ENCODE data around the gene POU6F2.

Gene POU6F2

DNA sequence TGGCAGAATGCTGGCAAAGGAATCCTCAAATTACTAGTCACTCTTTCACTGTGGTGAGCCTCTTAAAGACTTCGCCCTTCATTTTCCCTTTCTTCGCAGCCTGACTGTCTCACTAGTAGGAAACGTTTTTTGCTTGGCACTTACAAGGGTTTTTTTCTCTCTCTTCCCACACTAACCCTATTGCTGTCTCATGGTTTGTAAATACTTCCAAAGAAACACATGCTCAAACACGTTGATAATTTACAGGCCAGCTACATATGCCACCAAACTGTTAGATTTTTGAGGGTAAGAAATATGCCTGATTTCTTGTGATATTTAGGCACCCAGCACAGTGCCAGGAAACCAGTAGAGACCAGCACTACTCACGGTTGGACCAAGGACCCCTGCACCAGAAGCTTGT lies 340.2 kb downstream of the POU6F2 start:
- no peak for DNase-seq

DNA sequence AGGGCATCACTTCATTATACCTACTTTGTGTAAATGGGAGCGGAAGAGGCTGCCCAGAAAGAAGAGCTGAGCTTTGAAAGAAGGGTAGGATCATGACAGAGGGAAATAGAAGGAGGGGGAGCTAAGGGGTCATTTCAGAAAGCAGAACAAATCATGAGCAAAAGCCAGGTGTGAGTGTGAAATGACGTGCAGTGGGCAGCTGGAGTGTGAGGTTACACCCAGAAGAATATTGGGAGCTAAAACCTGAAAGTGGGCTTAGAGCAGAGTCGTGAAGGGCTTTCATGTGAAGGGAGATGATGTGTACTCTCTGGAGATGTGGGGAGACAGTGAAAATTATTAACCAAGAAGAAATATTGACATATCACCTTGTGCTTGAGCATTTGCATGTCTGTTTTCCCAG lies 343.5 kb downstream of the POU6F2 start:
- DNase-seq: no peak

- DNase-seq: no peak
Measured at GRCh38 chr7:39321909-39322498, 344.3 kb downstream of the POU6F2 start.

DNA sequence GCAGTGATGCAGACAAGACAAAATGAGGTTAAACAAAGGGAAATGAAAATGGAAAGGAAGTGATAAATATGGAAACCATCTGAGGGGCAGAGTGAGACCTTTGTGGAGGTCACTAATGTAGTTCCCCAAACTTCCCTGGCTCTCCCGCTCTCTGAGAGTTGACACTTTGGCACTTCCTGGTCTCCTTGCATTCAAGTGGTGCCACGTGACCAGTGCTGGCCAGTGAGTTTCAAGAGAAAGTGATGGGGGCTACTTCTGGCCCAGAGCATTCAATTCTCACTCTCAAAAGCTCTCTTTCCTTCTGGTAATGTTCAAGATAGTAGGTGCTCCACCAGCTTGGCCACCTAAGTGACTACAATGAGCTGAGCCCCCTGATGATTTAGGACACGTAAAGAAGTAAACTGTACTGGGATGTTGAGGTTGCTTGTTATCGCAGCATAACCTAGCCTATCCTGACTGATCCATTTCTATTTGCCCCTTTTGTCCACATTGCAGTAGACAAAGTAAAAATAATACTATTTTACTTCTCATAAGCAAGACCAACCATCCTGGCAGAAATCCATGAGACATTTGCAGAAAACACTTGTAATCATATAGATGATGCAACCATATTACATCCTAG lies 346.5 kb downstream of the POU6F2 start:
- DNase-seq: no peak

DNA sequence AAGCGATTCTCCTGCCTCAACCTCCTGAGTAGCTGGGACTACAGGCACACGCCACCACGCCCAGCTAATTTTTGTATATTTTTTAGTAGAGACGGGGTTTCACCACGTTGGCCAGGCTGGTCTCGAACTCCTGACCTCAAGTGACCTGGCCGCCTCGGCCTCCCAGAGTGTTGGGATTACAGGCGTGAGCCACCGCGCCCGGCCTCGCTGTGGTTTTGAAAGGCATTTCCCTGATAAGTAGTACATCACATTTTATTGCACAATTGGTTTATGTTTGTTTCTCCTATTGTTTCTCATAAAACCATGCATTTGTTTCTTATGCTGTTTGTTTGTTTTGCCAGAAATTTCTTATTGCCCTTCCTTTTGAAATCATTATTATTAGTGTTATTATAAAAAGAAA lies 353.9 kb downstream of the POU6F2 start:
- peak; percentile 22 for DNase-seq

DNA sequence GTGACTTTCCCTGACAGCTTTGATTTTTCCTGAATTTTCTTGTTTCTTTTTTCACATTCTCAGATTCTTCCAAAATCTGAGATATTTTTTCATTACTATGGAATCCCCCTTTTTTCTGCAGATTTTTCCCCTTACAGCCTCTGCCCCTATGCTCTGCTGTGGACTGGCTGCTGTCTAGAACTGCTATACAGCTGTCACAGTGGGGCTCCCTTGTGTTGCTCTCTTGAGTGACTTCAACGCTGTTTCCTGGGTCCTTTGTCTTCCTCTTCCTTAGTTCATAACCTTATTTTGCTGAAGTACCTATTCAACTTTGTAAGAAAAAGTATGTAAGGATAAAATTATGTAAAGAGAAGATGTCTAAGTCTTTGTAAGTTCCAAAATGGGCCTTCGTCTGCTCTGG lies 354.4 kb downstream of the POU6F2 start:
- no peak for DNase-seq

DNA sequence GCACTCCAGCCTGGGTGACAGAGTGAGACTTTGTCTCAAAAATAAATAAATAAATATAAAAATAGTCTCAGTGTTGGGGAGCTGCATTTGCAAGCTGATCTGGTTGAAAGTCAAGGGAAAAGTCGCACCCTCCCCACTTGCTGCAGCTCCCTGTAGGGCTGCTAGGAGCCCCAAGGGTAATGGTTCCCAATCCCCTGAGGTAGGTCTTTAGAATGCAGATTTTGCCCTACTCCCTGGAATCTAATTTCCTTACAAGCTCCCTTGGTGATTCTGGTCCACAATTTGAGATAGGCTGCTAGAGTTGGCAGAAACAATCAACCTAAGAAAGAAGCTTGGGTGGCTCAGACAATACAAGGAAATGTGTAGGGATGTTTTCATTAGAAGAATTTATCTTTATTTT lies 356.0 kb downstream of the POU6F2 start:
- no peak for DNase-seq

GRCh38 chr7:39336442-39336841 lies 358.7 kb downstream of the POU6F2 start:
- DNase-seq: peak; percentile 97

DNA sequence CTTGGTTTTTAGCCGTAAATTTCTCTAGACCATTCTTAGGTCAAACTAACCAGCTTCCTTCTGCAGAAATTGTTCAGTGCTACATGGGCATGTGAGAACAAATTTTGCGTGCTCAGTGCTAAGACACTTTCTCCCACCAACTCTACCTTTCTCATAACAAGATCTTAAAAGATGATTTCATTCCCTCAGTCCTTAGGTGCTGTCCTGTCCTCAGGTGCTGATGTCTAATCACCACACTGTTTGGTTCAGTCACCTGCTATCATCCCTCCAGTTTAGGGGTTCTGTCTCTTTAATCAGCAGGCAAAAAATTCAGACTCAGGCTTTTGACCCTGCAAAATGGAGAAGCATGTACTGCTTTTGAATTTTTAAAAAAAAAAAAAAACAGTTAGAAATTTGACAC lies 361.0 kb downstream of the POU6F2 start:
- DNase-seq: no peak

GRCh38 chr7:39339591-39339990 lies 361.9 kb downstream of the POU6F2 start:
- DNase-seq: no peak

- DNase-seq: no peak
Measured at GRCh38 chr7:39341083-39341482, 363.4 kb downstream of the POU6F2 start.

DNA sequence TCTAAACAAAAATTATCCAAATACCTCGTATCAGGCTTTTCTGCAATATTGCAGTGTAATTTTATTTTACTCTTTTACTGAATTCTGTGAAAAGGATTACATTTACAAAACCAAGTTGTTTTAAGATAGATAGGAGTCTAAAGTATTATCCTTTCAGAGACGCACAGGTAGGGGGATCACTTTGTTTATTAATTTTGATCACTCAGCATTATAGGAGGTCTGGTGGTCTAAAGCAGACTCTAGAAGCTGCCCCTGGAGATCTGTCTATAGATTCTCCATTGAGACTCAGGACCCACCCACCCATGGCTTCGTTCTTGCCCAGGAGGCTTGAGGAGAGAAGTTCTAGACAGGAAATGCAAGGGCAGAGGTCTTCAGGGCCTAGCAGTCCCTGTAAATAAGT lies 365.1 kb downstream of the POU6F2 start:
- no peak for DNase-seq

- no peak for DNase-seq
Measured at GRCh38 chr7:39349452-39350123, 371.9 kb downstream of the POU6F2 start.

GRCh38 chr7:39353615-39354376 lies 376.1 kb downstream of the POU6F2 start:
- peak; percentile 97 for DNase-seq

DNA sequence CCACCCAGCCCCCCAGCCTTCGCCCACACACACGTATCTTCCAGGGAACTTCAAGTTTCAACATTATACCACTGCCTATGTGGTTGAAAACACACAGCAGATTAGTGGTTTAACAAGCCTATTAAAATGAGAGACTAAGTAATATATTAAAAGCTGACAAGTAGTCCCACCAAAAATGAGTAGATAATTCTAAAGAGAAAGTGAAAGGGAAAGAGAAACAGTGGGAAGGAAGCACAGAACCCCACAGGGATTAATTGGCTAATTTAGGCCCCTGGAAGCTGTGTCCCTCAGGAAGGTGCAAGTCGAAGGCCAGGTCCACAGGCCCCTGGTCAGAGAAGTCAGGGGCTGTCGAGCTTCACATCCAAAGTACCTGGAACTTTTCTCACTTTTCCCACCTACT lies 378.0 kb downstream of the POU6F2 start:
- no peak for DNase-seq

GRCh38 chr7:39356172-39356925 lies 378.6 kb downstream of the POU6F2 start:
- DNase-seq: no peak

DNA sequence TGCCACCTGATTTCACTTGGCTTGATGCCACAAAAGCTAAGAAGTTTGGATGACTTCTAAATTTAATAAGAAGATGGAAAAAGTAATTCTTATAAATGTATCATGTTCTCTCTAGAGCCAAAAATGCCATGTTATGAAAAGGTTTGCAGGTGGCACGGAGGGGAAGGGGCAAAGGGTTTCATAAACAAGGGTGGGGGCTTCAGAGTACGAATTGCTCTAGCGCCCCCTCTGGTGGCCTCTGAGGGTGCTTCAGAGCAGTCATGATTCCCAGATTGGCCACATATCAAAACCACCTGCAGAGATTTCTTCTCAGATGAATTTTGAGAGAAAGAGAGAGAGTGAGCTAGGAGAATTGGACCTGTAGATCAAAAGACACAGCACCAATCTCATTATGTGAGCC lies 379.9 kb downstream of the POU6F2 start:
- DNase-seq: no peak

DNA sequence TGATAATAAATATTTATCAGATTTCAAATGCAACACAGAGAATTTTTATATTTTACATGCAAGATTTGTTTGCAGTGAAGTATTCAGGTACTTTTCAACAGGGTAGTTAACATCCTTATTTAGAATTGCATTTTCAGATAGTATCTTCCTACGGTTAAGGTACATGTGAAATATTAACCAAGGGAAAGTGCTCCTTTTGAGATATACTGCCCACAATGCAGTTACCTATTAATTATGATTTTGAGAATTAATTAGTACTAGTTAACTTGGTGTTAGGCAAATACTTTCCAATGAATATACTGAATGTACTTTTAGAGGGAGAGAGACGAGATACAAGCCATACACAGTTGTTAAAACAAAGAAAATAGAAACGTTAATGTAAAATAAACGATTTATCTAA lies 382.3 kb downstream of the POU6F2 start:
- no peak for DNase-seq

DNA sequence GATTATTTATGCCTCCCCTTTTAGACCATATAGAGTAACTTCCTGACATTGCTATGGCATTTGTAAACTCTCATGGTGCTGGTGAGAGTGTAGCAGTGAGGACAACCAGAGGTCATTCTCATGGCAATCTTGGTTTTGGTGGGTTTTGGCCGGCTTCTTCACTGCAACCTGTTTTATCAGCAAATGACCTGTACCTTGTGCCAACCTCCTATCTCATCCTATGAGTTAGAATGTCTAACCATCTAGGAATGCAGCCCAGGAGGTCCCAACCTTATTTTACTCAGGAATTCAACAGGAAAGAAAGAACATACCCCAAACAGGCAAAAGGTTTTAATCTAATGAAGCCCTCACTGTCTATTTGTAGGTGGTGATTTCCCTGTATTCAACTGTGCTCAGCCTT lies 383.1 kb downstream of the POU6F2 start:
- peak; percentile 94 for DNase-seq

DNA sequence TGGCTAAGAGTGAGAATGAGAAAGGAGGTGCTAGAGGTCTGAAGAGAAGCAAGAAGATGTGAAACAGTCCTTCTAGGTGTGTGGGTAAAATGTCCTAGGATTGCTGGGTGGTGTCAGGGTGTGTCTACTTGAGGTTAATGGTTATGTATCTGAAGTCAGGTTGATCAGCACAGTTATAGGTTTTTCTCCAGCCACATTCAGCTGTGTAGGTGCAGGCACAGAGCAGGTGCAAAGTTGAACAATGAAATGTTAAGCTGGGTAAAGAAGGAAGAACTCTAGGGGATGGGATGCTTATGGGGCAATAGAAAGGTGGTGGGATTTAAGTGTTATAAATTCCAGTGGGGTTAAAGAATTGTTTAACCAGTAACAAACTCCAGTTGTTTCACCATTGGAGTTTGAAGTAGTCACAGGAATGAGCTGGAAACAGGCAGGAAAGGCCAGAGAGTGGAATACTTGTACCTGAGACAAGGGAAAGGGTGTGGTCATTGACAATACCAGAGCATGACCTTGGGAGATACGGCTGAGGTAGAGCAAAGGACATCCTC lies 388.1 kb downstream of the POU6F2 start:
- DNase-seq: no peak

DNA sequence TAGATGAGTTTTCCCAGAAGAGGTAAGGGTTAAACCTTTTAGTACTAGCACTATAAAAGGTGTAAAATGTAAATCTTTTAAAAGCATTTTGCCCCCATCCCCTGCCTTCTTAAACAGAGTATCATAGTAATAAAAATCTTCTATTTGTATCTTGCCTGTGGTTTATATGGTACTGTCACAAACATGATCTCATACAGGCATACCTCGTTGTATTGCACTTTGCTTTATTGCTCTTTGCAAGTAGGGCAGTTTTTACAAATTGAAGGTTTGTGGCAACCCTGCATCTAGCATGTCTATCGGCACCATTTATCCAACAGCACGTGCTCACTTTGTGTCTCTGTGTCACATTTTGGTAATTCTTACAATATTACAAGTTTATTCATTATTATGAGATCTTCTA lies 389.7 kb downstream of the POU6F2 start:
- DNase-seq: no peak

- DNase-seq: no peak
Measured at GRCh38 chr7:39367943-39368342, 390.2 kb downstream of the POU6F2 start.

DNA sequence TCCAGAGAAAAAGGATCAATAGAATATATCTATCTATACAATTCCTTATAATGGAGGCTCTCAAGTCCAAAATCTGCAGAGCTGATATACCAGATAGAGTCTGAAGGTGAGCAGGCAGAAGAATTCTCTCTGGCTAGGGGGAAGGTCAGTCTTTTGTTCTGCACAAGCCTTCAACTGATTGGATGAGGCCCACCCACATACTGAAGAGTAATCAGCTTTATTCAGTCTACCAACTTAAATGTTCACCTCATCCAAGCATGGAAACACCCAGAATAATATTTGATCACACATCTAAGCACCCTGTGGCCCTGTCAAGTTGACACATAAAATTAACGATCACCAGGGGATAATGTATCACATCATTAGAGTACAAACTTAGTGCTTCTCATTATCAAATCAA lies 394.7 kb downstream of the POU6F2 start:
- no peak for DNase-seq
